HepG2 (cell line): Measurements from ENCODE around the gene FAM90A26. TPM values are rescaled to one million over a fixed set of nuclear protein-coding genes. Genes with fewer than 3 reads are reported as not detected.
"Not testable (repeated sequence)": the region's sequence is repeated elsewhere in the genome, so short reads cannot be mapped to it uniquely, and the experiment has no call there.

Experiments used
- ATAC-seq: fragments of 200-7000 bp; cut with Tn5 transposase; 3 replicates; pipeline ENCODE4 v1.9.1; 2020; ENCODE audit warnings: mild to moderate bottlenecking, moderate library complexity
- BruUV-seq: library from RNA; stranded (reverse); fragments of 400-500 nt; replicated peaks from 2 replicates; lab custom pipeline; 2021; lab: Mats Ljungman, UMichigan
- CTCF ChIA-PET: fragments of 300-600 bp; formaldehyde crosslinking; extraction: SDS; loops from one replicate; lab custom pipeline; 2021; ENCODE audit warnings: low total read pairs, inconsistent platforms, low intra/inter-chr PET ratio; lab: Yijun Ruan, JAX
- POLR2A ChIA-PET: fragments of 350-600 bp; sonication (Branson Sonifier 250); formaldehyde crosslinking; loops from one replicate; lab custom pipeline; 2020; ENCODE audit warnings: antibody characterized with exemption, inconsistent platforms; lab: Yijun Ruan, JAX
- DNase-seq: peaks from one replicate; pipeline ENCODE4 v3.0.0-alpha.2; 2015; ENCODE audit warnings: low spot score
- FAIRE-seq: peaks from 3 replicates; lab custom pipeline; 2011; peaks lifted over from hg19 to GRCh38; lab: Jason Lieb, UNC
- H2AFZ ChIP-seq: one replicate; pipeline ENCODE4 v1.6.1; 2011; ENCODE audit warnings: low read length, inconsistent platforms
- H3K27ac ChIP-seq: fragments of 300-600 bp; 3 replicates; pipeline ENCODE4 v1.8.0; 2011; ENCODE audit warnings: mixed run types, mild to moderate bottlenecking, mixed read lengths, low read length, inconsistent platforms; ENCODE audit not compliant: insufficient read depth; ENCODE audit errors: extremely low read length
- H3K27me3 ChIP-seq, 2 experiments: fragments of 200-600 bp in 1 of 2; 2 replicates in 1 of 2; 3 replicates in 1 of 2; pipeline versions ENCODE4 v1.6.0 to v1.8.0; 2011; ENCODE audit warnings: low read length in 2 of 2, mild to moderate bottlenecking in 2 of 2, moderate library complexity in 2 of 2, inconsistent platforms in 1 of 2; ENCODE audit not compliant: insufficient read depth in 2 of 2, control insufficient read depth in 1 of 2
- H3K36me3 ChIP-seq, 2 experiments: fragments of 200-600 bp in 1 of 2; replicated peaks in 1 of 2; 2 replicates in 1 of 2; 3 replicates in 1 of 2; pipeline versions ENCODE4 v1.5.1 to v1.8.0; 2011; ENCODE audit warnings: low read length in 2 of 2, inconsistent platforms in 1 of 2; ENCODE audit not compliant: insufficient read depth in 2 of 2, control insufficient read depth in 1 of 2
- H3K4me1 ChIP-seq: 2 replicates; pipeline ENCODE4 v1.5.1; 2012; ENCODE audit warnings: low read length, inconsistent platforms; ENCODE audit not compliant: insufficient read depth
- H3K4me2 ChIP-seq: 2 replicates; pipeline ENCODE4 v1.6.0; 2011; ENCODE audit warnings: low read depth, low read length, inconsistent platforms
- H3K4me3 ChIP-seq, 3 experiments: fragments of 200-600 bp in 1 of 3; sonication (generic), shearing (Covaris generic) in 1 of 3; replicated peaks in 1 of 3; 2 replicates each; pipeline ENCODE4 v1.5.1; 2011 to 2016; ENCODE audit warnings: low read length in 3 of 3, inconsistent platforms in 2 of 3, low read depth in 2 of 3, mild to moderate bottlenecking in 2 of 3, control low read depth in 1 of 3, mixed read lengths in 1 of 3; ENCODE audit not compliant: insufficient read depth in 1 of 3
- H3K79me2 ChIP-seq: one replicate; pipeline ENCODE4 v1.6.1; 2011; ENCODE audit warnings: low read length, inconsistent platforms; ENCODE audit not compliant: insufficient read depth
- H3K9ac ChIP-seq: 2 replicates; pipeline ENCODE4 v1.6.0; 2011; ENCODE audit warnings: mild to moderate bottlenecking, low read depth, low read length, inconsistent platforms; ENCODE audit not compliant: insufficient read depth
- H3K9me3 ChIP-seq: 2 replicates; pipeline ENCODE4 v1.5.1; 2012; ENCODE audit warnings: mild to moderate bottlenecking, low read length
- H4K20me1 ChIP-seq: 2 replicates; pipeline ENCODE4 v1.6.0; 2011; ENCODE audit warnings: inconsistent platforms, mild to moderate bottlenecking, low read length, moderate library complexity; ENCODE audit not compliant: insufficient read depth
- ZNF629 ChIP-seq: sonication (generic); formaldehyde crosslinking; conservative IDR thresholded peaks from 2 replicates; pipeline ENCODE4 v1.5.0; 2020; ENCODE audit warnings: missing genetic modification reagents
- WGBS: methylation state at CpG from one replicate; pipeline ENCODE4 v1.1.6; 2017; ENCODE audit warnings: low lambda C conversion rate; 5-methylcytosine and 5-hydroxymethylcytosine counted together
- in situ Hi-C: cut with HindIII; loops from 2 replicates; pipeline ENCODE4 v1.10.0; 2017; ENCODE audit warnings: low pct_unique_long_range_greater_than_20kb; ENCODE audit not compliant: extremely low pct_ligation_motif_present
- intact Hi-C: fragments of 100-400 bp; cut with micrococcal nuclease; formaldehyde crosslinking; loops from one replicate; pipeline ENCODE4 v1.10.0; 2022; ENCODE audit not compliant: unreplicated experiment
- polyA plus RNA-seq, 8 experiments: library from polyadenylated mRNA; depleted of rRNA in 3 of 8; stranded (reverse) in 7 of 8; unstranded in 1 of 8; fragments of >200 nt; fragmentation: Illumina TruSeq in 4 of 8; extraction: Trizol in 4 of 8; gene quantifications; 2 replicates each; pipeline versions ENCODE4 v1.2.1 to v1.2.3, GENCODE V29; 2011 to 2016; ENCODE audit warnings: low read depth in 4 of 8, missing spikeins in 1 of 8, mixed read lengths in 1 of 8; ENCODE audit not compliant: insufficient read depth in 1 of 8
- total RNA-seq, 5 experiments: library from RNA; depleted of rRNA; stranded (reverse); fragments of >200 nt; fragmentation: Illumina TruSeq; extraction: Trizol; gene quantifications; 2 replicates each; pipeline ENCODE4 v1.2.3, GENCODE V29; 2016; ENCODE audit warnings: low read depth in 1 of 5

The FAM90A26 gene
- total and polyA plus RNA-seq, 2 of the 13 experiments (the other 11 are each of a cell fraction or from before 2014, with no cell fraction given) = not detected

DNA sequence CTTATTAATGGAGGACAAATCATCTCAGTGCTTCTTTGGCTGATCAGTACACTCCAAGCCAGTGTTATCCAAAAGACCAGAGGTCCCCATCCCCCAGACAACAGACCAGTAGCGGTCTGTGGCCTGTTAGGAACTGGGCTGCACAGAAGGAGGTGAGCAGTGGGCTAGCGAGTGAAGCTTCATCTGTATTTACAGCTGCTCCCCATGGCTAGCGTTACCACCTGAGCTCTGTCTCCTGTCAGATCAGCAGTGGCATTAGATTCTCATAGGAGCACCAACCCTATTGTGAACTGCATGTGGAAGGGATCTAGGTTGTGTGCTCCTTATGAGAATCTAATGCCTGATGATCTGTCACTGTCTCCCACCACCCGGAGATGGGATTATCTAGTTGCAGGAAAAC, 37.4 kb upstream of the FAM90A26 start:
- in situ Hi-C loops, ATAC-seq, POLR2A ChIA-PET: not testable (repeated sequence)

DNA sequence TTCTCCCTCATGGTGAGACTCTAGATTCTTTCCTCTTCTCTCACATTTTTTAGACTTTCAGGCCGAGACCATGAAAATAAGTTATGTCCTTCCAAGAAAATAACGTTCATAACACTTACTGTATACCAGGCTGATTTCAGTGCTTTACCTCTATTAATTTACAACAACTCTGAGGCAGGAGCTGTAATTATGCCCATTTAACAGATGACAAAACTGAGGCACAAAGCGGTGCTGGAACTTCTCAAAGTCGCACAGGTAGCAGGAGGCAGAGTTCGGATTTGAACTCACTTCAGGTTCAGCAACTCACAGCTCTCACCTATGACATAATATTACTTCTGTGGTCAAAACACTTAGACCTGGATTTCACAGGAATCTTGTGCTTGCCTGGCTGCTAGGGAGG, 36.2 kb upstream of the FAM90A26 start:
- H3K9ac ChIP-seq, H3K79me2 ChIP-seq, H3K9me3 ChIP-seq, intact Hi-C loops, BruUV-seq, H3K4me3 ChIP-seq, POLR2A ChIA-PET, H3K27ac ChIP-seq, H2AFZ ChIP-seq, H3K4me2 ChIP-seq, DNase-seq, CTCF ChIA-PET, ATAC-seq, FAIRE-seq, H3K27me3 ChIP-seq, H3K4me1 ChIP-seq, H4K20me1 ChIP-seq, in situ Hi-C loops, H3K36me3 ChIP-seq: not testable (repeated sequence)
- 71% methylated on average over 5 of the region's 5 CpGs for WGBS
- peak; percentile 81 for TF ChIP-seq ZNF629 (CRISPR knock-in tag)

More for the DNA sequence above, 37.4 kb upstream of the FAM90A26 start:
- H3K4me1 ChIP-seq, DNase-seq, H3K36me3 ChIP-seq, H4K20me1 ChIP-seq, CTCF ChIA-PET, H3K9me3 ChIP-seq, H3K79me2 ChIP-seq, H3K9ac ChIP-seq, intact Hi-C loops, H3K27me3 ChIP-seq, H3K27ac ChIP-seq, H3K4me3 ChIP-seq, H3K4me2 ChIP-seq, FAIRE-seq, H2AFZ ChIP-seq, BruUV-seq: not testable (repeated sequence)
- WGBS = 87% methylated on average over 3 of the region's 4 CpGs

DNA sequence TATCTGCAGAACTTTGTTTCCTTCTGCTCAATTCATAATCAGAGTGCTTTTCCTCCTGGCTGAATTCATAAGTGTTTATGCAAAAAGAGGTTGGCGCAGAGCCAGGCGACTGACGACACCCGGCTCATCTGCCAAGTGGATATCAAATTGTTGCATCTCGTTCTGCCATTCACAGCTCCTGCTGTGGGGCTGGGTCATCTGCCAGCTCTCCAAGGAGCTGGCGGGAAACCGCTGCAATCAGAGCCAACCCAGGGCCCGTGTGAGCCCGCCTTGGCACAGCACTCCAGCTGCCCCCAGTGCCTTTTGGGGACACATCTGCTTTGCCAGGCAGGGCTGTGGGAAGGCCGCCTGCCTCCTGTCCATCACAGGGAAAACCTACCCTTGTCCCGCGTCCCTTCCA, 35.7 kb upstream of the FAM90A26 start:
- H3K9me3 ChIP-seq, POLR2A ChIA-PET, H3K4me1 ChIP-seq, BruUV-seq, H3K27ac ChIP-seq, H3K79me2 ChIP-seq, H3K36me3 ChIP-seq, ATAC-seq, H3K9ac ChIP-seq, CTCF ChIA-PET, DNase-seq, in situ Hi-C loops, FAIRE-seq, H3K4me2 ChIP-seq, H2AFZ ChIP-seq, intact Hi-C loops, H3K27me3 ChIP-seq, H4K20me1 ChIP-seq, H3K4me3 ChIP-seq: not testable (repeated sequence)
- WGBS = 81% methylated on average over 10 of the region's 12 CpGs
